Measurements from ENCODE around the gene ARMC3. TPM values are rescaled to one million over a fixed set of nuclear protein-coding genes. Genes with fewer than 3 reads are reported as not detected.
A peak's percentile ranks its signal among the peaks of the same experiment; 100 is the strongest.
"Not testable (repeated sequence)": the region's sequence is repeated elsewhere in the genome, so short reads cannot be mapped to it uniquely, and the experiment has no call there.

Gene ARMC3
- total and polyA plus RNA-seq, 5 donors = not detected

GRCh38 chr10:23051278-23051677, 123.4 kb downstream of the ARMC3 start:
- WGBS = 90% methylated on average over 3 of the region's 3 CpGs
- Histone ChIP-seq H3K27me3 (ENCODE audit: control insufficient read depth, insufficient read depth) (no peaks in the 10 kb centered on the region), H3K27ac (ENCODE audit: low read length) (no peak overlapping the region), H3K9me3 (ENCODE audit: control insufficient read depth, low read length) (no peaks in the 10 kb centered on the region), H3K4me1 (ENCODE audit: control insufficient read depth, insufficient read depth, low read length) (no peaks in the 10 kb centered on the region), H3K4me3 (ENCODE audit: low read length) (no peak overlapping the region)
- ATAC-seq (no peak), DNase-seq (no peak)
- intact Hi-C loops (cut with DNase I) = no loop called here

GRCh38 chr10:23051855-23052331, 124.0 kb downstream of the ARMC3 start:
- no peaks in the 10 kb centered on the region for H3K4me1 ChIP-seq (ENCODE audit: control insufficient read depth, insufficient read depth, low read length)
- no peaks in the 10 kb centered on the region for H3K27me3 ChIP-seq (ENCODE audit: control insufficient read depth, insufficient read depth)
- 81% methylated on average over 5 of the region's 5 CpGs for WGBS
- ATAC-seq (no peak), DNase-seq (no peak)
- intact Hi-C loops (cut with DNase I) = no loop called here
- H3K9me3 ChIP-seq (ENCODE audit: control insufficient read depth, low read length) = no peaks in the 10 kb centered on the region
- no peak overlapping the region for H3K4me3 ChIP-seq (ENCODE audit: low read length)
- H3K27ac ChIP-seq (ENCODE audit: low read length) = no peak overlapping the region

DNA sequence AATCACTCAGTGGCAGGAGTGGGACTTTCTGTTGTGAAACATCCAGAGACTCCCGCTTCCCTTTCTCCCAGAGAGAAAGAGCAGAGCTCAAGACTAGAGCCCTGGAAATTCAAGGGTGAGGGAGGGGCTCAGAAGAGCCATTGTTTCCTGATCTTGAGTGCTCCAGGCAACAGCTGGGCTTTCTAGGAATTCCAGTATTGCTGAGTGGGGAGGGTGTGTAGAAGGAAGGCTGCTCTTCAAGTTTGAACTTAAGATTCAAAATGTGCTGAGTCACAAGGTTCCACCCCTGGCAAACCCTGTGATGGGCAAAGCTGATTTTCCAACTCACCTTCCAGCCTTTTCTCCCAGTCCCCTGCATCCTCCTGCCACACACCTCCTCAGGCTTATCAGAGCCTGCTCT, 125.2 kb downstream of the ARMC3 start:
- no peaks in the 10 kb centered on the region for H3K9me3 ChIP-seq (ENCODE audit: control insufficient read depth, low read length)
- intact Hi-C loops (cut with DNase I) = no loop called here
- H3K4me3 ChIP-seq (ENCODE audit: low read length) = no peak overlapping the region
- WGBS = 26% methylated on average over 1 of the region's 1 CpG
- H3K4me1 ChIP-seq (ENCODE audit: control insufficient read depth, insufficient read depth, low read length) = no peaks in the 10 kb centered on the region
- ATAC-seq = peak in 1 of 2 donors; percentile 36
- no peak for DNase-seq
- H3K27me3 ChIP-seq (ENCODE audit: control insufficient read depth, insufficient read depth) = no peaks in the 10 kb centered on the region
- H3K27ac ChIP-seq (ENCODE audit: low read length) = no peak overlapping the region

DNA sequence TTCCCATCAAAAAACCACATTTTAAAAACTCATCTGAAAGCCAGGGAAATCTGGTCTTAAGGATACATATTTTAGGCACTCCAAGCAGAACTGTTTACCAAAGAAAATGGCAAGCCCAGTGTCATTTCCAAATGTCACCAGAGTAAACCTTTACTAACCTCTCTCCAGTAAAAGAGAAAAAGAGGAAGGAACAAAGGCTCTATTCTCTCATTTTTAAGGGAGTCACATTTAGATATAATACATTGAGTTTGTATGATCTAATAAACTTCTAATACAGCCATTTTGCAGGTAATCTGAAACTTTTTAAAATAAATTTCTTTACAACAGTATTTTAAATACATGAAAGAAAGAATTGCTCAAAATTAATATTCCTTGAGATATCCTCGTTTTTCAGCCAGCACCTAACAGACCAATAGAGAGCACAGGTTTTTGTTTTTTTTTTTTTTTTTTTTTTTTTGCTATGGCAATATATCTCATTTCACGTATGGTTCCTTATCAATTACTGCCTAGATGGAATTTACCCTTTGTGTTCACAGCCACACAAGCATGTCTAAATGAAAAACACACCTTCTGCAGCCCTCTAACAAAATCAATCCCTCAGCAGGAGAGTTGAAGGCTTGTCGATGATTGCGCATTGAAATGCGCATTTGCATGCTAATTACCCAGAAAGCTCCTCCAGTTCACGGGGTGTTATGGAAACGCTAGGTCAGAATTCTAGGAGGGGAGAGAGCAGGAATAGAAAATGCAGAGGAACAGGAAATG, 127.8 kb downstream of the ARMC3 start:
- 53% methylated on average over 7 of the region's 7 CpGs for WGBS
- intact Hi-C loops (cut with DNase I) = no loop called here
- no peaks in the 10 kb centered on the region for H3K27me3 ChIP-seq (ENCODE audit: control insufficient read depth, insufficient read depth)
- H3K27ac ChIP-seq (ENCODE audit: low read length) = no peak overlapping the region
- ATAC-seq (no peak), DNase-seq (no peak)
- no peak overlapping the region for H3K4me3 ChIP-seq (ENCODE audit: low read length)
- H3K9me3 ChIP-seq (ENCODE audit: control insufficient read depth, low read length) = no peaks in the 10 kb centered on the region
- no peaks in the 10 kb centered on the region for H3K4me1 ChIP-seq (ENCODE audit: control insufficient read depth, insufficient read depth, low read length)

GRCh38 chr10:23056186-23056579, 128.3 kb downstream of the ARMC3 start:
- ATAC-seq = no peak
- Histone ChIP-seq H3K9me3 (ENCODE audit: control insufficient read depth, low read length) (no peaks in the 10 kb centered on the region), H3K4me3 (ENCODE audit: low read length) (no peak overlapping the region), H3K27me3 (ENCODE audit: control insufficient read depth, insufficient read depth) (no peaks in the 10 kb centered on the region), H3K4me1 (ENCODE audit: control insufficient read depth, insufficient read depth, low read length) (no peaks in the 10 kb centered on the region), H3K27ac (ENCODE audit: low read length) (no peak overlapping the region)
- intact Hi-C loops (cut with DNase I) = no loop called here
- no peak for DNase-seq
- WGBS = 74% methylated on average over 3 of the region's 3 CpGs

- H3K27ac ChIP-seq (ENCODE audit: low read length) = no peak overlapping the region
- DNase-seq = no peak
- no peak overlapping the region for H3K4me3 ChIP-seq (ENCODE audit: low read length)
- no peaks in the 10 kb centered on the region for H3K4me1 ChIP-seq (ENCODE audit: control insufficient read depth, insufficient read depth, low read length)
- intact Hi-C loops (cut with DNase I) = no loop called here
- 72% methylated on average over 3 of the region's 3 CpGs for WGBS
- no peak for ATAC-seq
- no peaks in the 10 kb centered on the region for H3K9me3 ChIP-seq (ENCODE audit: control insufficient read depth, low read length)
- no peaks in the 10 kb centered on the region for H3K27me3 ChIP-seq (ENCODE audit: control insufficient read depth, insufficient read depth)
These were observed 130.5 kb downstream of the ARMC3 start for GRCh38 chr10:23058366-23058765.

DNA sequence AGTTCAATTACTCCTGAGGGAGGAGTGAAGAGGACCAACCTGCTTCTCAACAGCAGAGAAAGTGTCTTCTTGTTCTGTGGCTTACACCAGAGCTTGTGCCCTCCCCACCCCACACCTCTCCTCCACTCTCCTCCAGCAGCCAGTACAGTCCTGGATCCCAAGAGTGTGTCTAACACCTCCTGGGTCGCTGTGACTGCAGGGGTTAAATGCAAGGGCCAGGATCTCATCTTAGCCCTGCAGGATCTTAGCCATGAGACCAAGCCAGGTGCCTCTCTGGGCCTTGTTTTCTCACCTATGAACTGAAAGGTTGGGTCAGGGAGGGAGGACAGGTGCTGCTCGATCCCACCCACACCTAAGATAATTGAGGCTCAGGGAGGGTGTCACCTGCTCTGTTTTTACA, 133.1 kb downstream of the ARMC3 start:
- Histone ChIP-seq H3K27ac (ENCODE audit: low read length) (no peak overlapping the region), H3K27me3 (ENCODE audit: control insufficient read depth, insufficient read depth) (no peaks in the 10 kb centered on the region), H3K9me3 (ENCODE audit: control insufficient read depth, low read length) (no peaks in the 10 kb centered on the region), H3K4me1 (ENCODE audit: control insufficient read depth, insufficient read depth, low read length) (peaks cover 5% of the 10 kb centered on the region), H3K4me3 (ENCODE audit: low read length) (no peak overlapping the region)
- intact Hi-C loops (cut with DNase I) = no loop called here
- DNase-seq = no peak
- ATAC-seq = no peak
- WGBS = 58% methylated on average over 2 of the region's 2 CpGs

DNA sequence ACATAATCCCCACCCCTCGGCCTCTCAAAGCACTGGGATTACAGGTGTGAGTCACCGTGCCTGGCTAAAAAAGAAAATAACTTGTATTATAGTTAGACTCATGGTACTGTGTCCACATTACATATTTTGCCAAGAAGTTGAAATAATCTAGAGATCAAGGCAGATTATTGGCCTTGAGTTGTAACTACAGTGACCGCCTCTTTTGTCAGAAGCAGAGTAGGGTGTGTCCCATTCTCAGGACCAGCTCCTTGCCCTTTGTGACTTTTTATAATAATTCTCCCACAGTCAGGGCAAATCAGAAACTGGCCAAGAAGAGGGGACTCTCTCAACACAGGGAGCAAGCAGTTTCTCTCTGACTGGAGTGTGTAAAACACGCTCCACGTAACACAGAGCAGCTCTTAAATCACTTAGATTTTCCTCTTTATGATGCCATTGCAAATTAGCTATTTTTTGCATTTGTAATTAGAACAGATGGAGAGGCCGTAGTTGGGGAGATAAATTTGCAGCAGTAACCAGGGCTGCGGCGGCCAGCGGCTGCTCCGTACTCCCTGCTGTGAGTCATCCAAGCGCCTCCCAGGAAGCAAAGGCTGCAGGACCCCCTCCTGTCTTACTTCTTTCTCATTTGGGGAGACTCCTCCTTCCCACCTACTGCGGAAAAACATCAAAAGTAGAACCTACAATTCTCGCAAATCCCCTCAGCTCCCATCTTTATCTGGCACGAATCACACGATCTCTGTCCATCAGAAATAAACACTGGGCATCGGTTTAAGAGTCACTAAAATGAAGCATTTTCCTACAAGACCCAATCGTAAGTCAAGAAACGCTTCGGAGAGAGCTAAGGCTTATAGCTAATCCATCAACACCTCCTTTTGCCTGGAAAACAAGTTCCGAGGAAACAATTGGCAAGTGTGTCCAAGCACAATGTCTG, 135.5 kb downstream of the ARMC3 start:
- Histone ChIP-seq H3K27ac (ENCODE audit: low read length) (no peak overlapping the region), H3K27me3 (ENCODE audit: control insufficient read depth, insufficient read depth) (no peaks in the 10 kb centered on the region), H3K4me1 (ENCODE audit: control insufficient read depth, insufficient read depth, low read length) (peaks cover 5% of the 10 kb centered on the region), H3K4me3 (ENCODE audit: low read length) (no peak overlapping the region), H3K9me3 (ENCODE audit: control insufficient read depth, low read length) (no peaks in the 10 kb centered on the region)
- intact Hi-C loops (cut with DNase I) = no loop called here
- DNase-seq (peak in 2 of 3 donors; percentile 31 to 55), ATAC-seq (no peak)
- WGBS = 57% methylated on average over 20 of the region's 20 CpGs

DNA sequence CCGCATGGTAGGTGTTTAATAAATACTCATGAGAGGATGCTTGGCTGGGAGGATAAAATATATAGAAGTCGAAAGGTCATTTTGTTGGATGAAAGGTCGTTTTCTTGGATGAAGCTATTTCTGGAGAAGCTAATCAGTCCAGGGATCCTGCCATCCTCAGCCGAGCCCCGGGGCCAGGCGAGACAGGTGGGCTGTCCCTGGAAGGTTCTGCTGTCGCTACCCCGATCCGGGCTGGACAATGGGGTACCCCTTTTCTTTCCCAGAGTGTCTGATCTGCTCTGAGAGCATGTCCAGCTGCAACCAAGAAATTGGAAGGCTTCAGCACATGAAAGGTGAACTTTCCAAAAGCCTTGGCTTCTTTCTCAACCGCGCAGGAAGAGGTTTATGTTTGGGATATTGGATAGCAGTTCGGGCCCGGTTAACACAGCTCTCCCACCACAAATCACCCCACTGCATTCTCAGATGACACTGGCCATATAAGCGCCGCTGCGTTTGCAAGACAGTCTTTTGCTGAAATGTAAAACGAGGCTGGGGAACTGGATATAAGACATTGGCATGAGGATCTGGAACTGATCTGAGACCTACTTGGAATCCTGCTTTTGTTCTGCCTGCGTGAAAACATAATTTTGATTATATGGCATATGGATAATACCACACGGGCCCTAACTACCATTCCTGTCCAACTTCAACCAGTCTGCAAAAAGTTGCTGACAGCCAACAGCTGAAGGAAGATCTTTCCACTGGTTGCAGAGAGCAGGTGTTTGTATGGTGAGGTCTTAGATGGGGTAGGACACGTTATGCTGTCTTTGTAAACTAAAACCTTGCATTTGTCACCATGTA, 136.3 kb downstream of the ARMC3 start:
- Histone ChIP-seq H3K4me1 (ENCODE audit: control insufficient read depth, insufficient read depth, low read length) (peaks cover 5% of the 10 kb centered on the region), H3K9me3 (ENCODE audit: control insufficient read depth, low read length) (no peaks in the 10 kb centered on the region), H3K27ac (ENCODE audit: low read length) (no peak overlapping the region), H3K4me3 (ENCODE audit: low read length) (no peak overlapping the region), H3K27me3 (ENCODE audit: control insufficient read depth, insufficient read depth) (no peaks in the 10 kb centered on the region)
- ATAC-seq = no peak
- 87% methylated on average over 20 of the region's 20 CpGs for WGBS
- intact Hi-C loops (cut with DNase I) = no loop called here
- DNase-seq = no peak

DNA sequence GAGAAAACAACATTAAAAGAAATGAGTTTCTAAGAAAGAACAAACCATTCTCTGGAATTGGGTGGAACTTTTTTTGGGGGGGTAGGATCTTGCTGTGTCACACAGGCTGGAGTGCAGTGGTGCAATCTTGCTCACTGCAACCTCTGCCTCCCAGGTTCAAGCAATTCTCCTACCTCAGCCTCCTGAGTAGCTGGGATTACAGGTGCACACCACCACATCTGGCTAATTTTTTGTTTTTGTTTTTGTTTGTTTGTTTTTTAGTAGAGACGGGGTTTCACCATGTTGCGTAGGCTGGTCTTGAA, 136.9 kb downstream of the ARMC3 start:
- ATAC-seq; H3K4me3 ChIP-seq (ENCODE audit: low read length); H3K9me3 ChIP-seq (ENCODE audit: control insufficient read depth, low read length); H3K27me3 ChIP-seq (ENCODE audit: control insufficient read depth, insufficient read depth); intact Hi-C loops (cut with DNase I); DNase-seq; H3K4me1 ChIP-seq (ENCODE audit: control insufficient read depth, insufficient read depth, low read length); H3K27ac ChIP-seq (ENCODE audit: low read length): not testable (repeated sequence)
- 95% methylated on average over 2 of the region's 2 CpGs for WGBS

Data from right cardiac atrium (tissue), 5 donors.